ENCODE data around the gene TFCP2L1.

The TFCP2L1 gene

DNA sequence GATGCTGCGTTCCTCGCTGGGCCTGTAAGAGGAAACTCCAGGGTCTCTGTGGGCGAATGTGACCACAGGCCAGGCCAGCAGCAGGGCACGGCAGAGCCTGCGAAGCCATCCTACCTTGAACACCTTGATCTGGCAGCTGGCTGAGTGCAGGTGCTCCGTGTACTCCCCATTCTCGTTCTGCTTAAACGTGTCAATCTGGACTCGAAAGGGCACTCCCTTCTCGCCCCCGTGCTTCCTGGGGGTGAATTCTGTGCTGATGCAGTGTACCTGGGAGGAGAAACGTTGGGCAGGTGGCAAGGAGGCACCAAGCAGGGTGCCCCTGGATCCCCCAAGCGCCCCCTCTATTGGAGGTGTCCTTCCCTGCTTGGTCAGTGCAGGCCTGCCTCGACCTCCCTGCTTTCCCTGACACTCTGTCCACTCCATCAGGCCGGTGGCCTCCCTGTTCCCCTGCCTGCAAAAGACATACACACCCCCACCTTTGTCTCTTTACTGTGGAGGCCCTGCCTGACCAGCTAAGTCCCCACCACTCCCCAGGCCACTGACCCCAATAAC lies 38.2 kb downstream of the TFCP2L1 start:
- TF ChIP-seq, protein P1, sequence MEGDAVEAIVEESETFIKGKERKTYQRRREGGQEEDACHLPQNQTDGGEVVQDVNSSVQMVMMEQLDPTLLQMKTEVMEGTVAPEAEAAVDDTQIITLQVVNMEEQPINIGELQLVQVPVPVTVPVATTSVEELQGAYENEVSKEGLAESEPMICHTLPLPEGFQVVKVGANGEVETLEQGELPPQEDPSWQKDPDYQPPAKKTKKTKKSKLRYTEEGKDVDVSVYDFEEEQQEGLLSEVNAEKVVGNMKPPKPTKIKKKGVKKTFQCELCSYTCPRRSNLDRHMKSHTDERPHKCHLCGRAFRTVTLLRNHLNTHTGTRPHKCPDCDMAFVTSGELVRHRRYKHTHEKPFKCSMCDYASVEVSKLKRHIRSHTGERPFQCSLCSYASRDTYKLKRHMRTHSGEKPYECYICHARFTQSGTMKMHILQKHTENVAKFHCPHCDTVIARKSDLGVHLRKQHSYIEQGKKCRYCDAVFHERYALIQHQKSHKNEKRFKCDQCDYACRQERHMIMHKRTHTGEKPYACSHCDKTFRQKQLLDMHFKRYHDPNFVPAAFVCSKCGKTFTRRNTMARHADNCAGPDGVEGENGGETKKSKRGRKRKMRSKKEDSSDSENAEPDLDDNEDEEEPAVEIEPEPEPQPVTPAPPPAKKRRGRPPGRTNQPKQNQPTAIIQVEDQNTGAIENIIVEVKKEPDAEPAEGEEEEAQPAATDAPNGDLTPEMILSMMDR (conservative IDR thresholded peaks at IDR 0.05; ENCODE audit: low read depth, low read length), result no peak
- no peak overlapping the region for H3K4me3 ChIP-seq (ENCODE audit: low read length)
- DNase-seq (ENCODE audit: low read depth), result no peak

DNA sequence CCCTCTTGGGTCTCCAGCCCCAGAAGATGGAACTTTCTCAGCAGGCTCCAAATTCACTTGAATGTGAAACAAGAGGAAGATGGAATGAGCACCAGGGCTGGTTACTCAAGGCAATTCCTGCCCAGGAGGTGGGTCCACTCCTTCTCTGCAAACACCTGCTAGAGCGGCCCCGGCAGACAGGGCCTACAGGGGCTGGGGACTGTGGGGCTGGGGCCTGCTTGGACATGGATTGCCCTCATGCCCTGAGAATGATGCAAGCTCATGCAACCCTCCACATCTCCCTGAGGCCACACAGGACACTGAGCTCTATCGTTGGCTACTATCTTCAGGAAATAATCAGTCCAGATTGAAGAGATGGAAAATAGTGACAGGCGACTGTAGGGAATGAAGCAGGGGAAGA lies 39.1 kb downstream of the TFCP2L1 start:
- TF ChIP-seq, protein P1 (conservative IDR thresholded peaks at IDR 0.05; ENCODE audit: low read depth, low read length), result no peak
- no peak for DNase-seq (ENCODE audit: low read depth)
- H3K4me3 ChIP-seq (ENCODE audit: low read length), result no peak overlapping the region

DNA sequence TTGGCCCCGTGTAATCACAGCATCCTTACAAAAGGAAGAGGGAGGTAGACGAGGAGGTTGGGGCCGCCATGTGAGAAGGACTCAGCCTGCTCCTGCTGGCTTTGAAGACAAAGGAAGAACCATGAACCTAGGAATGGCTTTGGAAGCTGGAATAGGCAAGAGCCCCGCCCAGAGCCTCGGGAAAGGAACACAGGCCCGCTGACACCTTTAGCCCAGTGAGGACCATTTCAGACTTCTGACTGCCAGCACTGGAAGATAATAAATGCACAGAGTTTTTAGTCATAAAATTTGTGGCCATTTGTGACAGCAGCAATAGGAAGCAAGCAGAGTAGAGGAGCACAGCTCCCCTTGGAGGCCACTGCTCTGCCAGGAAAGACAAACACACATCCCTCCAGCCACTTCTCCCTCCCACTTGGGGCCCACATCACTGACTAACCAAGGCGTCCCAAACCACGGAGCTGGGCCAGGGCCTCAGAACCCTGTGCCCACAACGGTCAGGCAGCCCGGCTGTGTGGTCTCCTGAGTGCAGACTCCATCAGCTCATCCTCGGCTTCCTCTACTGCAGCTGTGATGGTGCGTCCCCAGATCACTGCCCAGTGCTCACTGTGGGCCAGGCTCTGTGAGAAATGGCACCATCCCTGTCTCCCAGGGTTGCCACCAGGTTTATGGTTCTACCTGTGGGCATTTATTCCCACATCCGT lies 39.7 kb downstream of the TFCP2L1 start:
- DNase-seq (ENCODE audit: low read depth), result no peak
- TF ChIP-seq, protein P1 (conservative IDR thresholded peaks at IDR 0.05; ENCODE audit: low read depth, low read length), result no peak

DNA sequence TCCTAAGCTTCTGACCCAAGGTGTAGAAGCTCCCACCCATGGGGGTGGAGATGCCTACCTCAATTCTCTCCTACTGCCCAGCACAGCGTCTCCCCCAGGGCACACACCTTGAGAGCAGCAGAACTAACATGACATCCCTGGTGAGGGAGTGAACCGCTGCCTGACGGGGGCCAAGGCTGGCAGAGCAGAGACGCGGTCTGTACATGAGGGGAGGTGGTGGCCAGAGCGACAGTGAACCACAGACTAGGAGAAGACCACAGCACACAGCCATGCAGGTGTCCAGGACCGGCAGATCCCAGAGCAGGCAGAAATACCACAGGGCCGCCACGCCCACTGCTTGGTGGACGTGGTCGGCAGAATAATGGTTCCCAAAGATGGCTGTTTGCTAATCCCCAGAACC lies 40.4 kb downstream of the TFCP2L1 start:
- TF ChIP-seq, protein P1 (conservative IDR thresholded peaks at IDR 0.05; ENCODE audit: low read depth, low read length), result no peak
- no peak for DNase-seq (ENCODE audit: low read depth)
- no peak overlapping the region for H3K4me3 ChIP-seq (ENCODE audit: low read length)

More for the DNA sequence above, 39.7 kb downstream of the TFCP2L1 start:
- no peak overlapping the region for H3K4me3 ChIP-seq (ENCODE audit: low read length)

GRCh38 chr2:121243821-121244460 lies 41.1 kb downstream of the TFCP2L1 start:
- H3K4me3 ChIP-seq (ENCODE audit: low read length), result no peak overlapping the region
- TF ChIP-seq, protein P1 (conservative IDR thresholded peaks at IDR 0.05; ENCODE audit: low read depth, low read length), result no peak
- no peak for DNase-seq (ENCODE audit: low read depth)

DNA sequence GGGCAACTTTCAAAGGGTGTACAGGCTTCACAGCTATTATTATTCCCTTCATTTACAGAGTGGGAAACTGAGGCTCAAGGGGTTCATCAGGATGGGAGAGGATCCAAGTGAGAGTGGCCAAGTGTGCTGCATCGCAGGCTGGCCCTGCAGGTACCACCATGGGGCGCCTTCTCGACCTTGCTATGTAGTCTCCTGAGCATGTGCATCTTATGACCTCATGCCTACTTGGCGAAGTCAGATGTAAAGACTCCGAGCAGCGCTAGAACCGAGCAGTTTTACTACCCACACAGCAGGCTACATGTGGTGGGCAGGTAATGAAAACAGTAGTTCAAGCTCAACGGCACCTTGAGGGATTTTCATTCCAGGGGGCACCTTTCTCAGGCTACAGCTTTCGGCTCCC lies 42.0 kb downstream of the TFCP2L1 start:
- TF ChIP-seq, protein P1 (conservative IDR thresholded peaks at IDR 0.05; ENCODE audit: low read depth, low read length), result no peak
- H3K4me3 ChIP-seq (ENCODE audit: low read length), result no peak overlapping the region
- no peak for DNase-seq (ENCODE audit: low read depth)

Data from retinal pigment epithelial cell (primary cell).